Loucy (cell line): Measurements from ENCODE around the gene NXF2B.
"Not testable (repeated sequence)": the region's sequence is repeated elsewhere in the genome, so short reads cannot be mapped to it uniquely, and the experiment has no call there.

Experiments used
- EZH2phosphoT487 ChIP-seq: fragments of 200-600 bp; IDR thresholded peaks from 2 replicates; pipeline ENCODE4 v1.6.1; 2018; ENCODE audit warnings: antibody characterized with exemption, mild to moderate bottlenecking, moderate library complexity, borderline replicate concordance
- TF ChIP-seq, protein P1 (sequence below): fragments of 200-600 bp; sonication (generic); conservative IDR thresholded peaks from 2 replicates; pipeline ENCODE4 v1.5.1; 2014; ENCODE audit warnings: mild to moderate bottlenecking, antibody characterized with exemption, low read length

DNA sequence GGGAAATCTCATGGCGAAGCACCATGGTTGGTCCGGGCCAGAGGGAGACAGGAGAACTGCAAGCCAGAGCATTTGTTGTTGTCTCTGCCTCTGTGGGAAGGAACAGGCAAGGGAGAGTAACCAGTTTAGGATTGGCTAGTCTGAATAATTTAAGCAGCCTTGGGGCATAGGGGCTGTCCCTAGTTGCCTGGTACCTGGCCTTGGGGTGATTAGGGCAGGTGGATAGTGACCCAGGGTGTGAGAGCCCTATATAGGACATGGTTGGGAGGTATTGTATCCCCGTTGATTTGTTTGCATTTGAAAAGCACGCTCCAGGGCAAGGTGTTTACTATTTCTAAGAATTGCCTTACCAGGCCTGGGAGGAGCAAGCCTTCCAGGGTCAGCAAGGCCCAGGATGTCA, 25.3 kb downstream of the NXF2B start:
- TF ChIP-seq, protein P1, sequence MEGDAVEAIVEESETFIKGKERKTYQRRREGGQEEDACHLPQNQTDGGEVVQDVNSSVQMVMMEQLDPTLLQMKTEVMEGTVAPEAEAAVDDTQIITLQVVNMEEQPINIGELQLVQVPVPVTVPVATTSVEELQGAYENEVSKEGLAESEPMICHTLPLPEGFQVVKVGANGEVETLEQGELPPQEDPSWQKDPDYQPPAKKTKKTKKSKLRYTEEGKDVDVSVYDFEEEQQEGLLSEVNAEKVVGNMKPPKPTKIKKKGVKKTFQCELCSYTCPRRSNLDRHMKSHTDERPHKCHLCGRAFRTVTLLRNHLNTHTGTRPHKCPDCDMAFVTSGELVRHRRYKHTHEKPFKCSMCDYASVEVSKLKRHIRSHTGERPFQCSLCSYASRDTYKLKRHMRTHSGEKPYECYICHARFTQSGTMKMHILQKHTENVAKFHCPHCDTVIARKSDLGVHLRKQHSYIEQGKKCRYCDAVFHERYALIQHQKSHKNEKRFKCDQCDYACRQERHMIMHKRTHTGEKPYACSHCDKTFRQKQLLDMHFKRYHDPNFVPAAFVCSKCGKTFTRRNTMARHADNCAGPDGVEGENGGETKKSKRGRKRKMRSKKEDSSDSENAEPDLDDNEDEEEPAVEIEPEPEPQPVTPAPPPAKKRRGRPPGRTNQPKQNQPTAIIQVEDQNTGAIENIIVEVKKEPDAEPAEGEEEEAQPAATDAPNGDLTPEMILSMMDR = not testable (repeated sequence)
- not testable (repeated sequence) for TF ChIP-seq EZH2phosphoT487
